ENCODE measurements around the gene KRI1. TPM values are rescaled to one million over a fixed set of nuclear protein-coding genes. Genes with fewer than 3 reads are reported as not detected.
"Not testable (repeated sequence)": the region's sequence is repeated elsewhere in the genome, so short reads cannot be mapped to it uniquely, and the experiment has no call there.

Gene KRI1
- total RNA-seq, 1 donor from 2014 or later = 9.8 TPM

DNA sequence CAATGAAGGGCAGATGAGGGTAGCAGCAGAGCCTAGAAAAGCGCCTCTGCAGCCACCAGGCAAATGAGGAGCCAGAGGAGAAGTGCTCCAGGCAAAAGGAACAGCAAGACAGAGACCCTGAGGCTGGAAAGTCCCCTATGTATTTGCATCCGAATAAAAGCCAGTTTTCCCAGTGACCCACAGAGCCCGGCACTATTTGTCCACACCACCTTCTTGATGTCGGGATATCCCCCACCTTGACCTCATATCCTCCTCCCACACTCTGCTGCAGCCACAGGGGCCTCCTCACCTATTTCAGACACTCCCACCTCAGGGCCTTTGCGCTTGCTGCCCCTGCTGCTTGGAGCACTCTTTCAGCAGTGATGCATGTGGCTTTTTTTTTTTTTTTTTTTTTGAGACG, 15.5 kb downstream of the KRI1 start:
- DNase-seq (ENCODE audit: low read depth, low spot score) = no peak

- DNase-seq (ENCODE audit: low read depth, low spot score) = no peak
Observed at GRCh38 chr19:10549733-10550132, 16.1 kb downstream of the KRI1 start.

GRCh38 chr19:10548746-10549276, 17.0 kb downstream of the KRI1 start:
- no peak for DNase-seq (ENCODE audit: low read depth, low spot score)

- no peak for DNase-seq (ENCODE audit: low read depth, low spot score)
Observed at GRCh38 chr19:10546817-10547216, 19.0 kb downstream of the KRI1 start.

DNA sequence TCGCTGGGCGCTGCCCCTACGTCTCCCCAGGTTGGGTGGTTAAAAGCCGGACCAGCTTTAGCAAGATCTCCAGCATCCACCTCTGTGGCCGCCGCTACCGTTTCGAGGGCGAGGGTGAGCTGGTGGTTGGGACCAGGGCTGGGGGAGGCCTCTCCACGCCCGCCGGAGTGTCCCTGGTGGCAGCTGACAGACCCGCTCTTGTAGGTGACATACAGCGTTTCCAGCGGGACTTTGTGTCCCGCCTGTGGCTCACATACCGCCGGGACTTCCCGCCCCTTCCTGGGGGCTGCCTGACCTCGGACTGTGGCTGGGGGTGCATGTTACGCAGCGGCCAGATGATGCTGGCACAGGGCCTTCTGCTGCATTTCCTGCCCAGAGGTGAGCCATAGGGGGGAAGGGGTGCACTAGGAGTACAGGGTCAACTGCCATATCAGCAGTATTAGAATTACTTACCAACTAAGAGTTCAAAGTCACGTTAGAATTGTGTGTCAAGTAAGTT, 21.0 kb downstream of the KRI1 start:
- no peak for DNase-seq (ENCODE audit: low read depth, low spot score)

DNA sequence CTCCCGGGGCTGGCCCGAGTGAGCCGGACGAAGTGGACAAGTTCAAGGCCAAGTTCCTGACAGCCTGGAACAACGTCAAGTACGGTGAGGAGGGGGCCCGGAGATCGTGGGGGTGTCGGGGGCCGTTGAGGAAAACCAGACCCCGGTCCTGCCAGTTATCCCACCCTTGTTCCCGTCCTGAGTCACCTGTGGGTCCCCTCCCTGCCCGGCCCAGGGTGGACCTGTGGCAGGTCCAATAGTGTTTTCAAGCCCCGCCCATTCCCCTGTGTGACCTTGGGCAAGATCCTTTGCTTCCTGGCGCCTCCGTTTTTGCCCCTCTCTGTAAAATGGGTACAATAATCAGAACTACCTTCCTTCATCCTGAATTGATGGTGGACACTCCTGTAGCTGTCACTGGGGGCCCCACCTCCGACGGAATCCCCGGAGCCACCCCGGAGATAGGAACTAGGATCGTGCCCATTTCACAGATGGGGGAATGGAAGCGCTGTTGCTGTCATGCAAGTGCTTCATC, 21.5 kb downstream of the KRI1 start:
- no peak for DNase-seq (ENCODE audit: low read depth, low spot score)

GRCh38 chr19:10543420-10544241, 22.2 kb downstream of the KRI1 start, which contains the start of gene ATG4D:
Gene ATG4D, plus strand, starts transcription at chr19:10543904. Its CDS starts 187 bp downstream, at chr19:10544091.
- DNase-seq (ENCODE audit: low read depth, low spot score) = no peak

- DNase-seq (ENCODE audit: low read depth, low spot score) = no peak
Observed at GRCh38 chr19:10543059-10543419, 22.8 kb downstream of the KRI1 start.

DNA sequence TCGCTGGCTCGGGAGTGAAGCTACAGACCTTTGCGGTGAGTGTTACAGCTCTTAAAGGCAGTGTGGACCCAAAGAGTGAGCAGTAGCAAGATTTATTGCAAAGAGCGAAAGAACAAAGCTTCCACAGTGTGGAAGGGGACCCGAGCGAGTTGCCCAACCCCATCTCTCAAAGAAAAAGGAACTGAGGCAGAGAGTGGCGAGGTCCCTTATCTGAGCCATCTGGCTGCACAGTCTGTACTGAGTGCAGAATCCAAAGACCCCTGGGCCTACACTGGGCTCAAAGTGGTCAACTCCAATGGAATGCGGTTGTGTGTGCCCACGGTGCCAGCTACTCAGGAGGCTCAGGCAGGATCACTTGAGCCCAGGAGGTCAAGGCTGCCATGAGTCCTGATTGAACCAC, 26.8 kb downstream of the KRI1 start:
- DNase-seq (ENCODE audit: low read depth, low spot score) = not testable (repeated sequence)

DNA sequence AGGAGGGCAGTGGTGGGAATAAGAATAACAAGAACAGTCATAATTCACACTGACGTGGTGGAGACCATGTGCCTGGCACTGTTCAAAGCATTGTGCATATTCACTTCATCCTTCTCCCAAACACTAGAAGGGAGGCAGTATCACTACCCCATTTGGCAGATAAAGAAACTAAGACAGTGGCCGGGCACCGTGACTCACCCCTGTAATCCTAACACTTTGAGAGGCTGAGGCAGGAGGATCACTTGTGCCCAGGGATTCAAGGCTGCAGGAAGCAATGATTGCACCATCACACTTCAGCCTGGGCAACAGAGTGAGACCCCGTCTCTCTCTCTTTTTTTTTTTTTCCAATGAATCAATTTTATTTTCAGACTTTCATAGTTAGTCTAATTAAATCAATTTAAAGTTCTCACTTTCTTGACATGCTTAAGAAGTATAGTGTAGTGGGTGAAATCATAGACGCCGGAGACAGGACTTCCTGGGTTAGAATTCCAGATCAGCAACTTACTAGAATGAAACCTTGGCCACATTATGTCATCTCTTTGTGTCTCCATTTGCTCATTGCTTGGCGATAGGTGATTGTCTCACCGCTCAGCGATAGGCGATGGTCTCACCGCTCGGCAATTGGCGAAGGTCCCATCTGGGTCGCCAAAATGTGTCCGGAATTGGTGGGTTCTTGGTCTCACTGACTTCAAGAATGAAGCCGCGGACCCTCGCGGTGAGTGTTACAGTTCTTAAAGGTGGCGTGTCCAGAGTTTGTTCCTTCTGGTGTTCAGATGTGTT, 27.4 kb downstream of the KRI1 start:
- DNase-seq (ENCODE audit: low read depth, low spot score) = no peak

- no peak for DNase-seq (ENCODE audit: low read depth, low spot score)
Observed at GRCh38 chr19:10537668-10538067, 28.1 kb downstream of the KRI1 start.

- DNase-seq (ENCODE audit: low read depth, low spot score) = no peak
Observed at GRCh38 chr19:10535613-10536012, 30.2 kb downstream of the KRI1 start.

DNA sequence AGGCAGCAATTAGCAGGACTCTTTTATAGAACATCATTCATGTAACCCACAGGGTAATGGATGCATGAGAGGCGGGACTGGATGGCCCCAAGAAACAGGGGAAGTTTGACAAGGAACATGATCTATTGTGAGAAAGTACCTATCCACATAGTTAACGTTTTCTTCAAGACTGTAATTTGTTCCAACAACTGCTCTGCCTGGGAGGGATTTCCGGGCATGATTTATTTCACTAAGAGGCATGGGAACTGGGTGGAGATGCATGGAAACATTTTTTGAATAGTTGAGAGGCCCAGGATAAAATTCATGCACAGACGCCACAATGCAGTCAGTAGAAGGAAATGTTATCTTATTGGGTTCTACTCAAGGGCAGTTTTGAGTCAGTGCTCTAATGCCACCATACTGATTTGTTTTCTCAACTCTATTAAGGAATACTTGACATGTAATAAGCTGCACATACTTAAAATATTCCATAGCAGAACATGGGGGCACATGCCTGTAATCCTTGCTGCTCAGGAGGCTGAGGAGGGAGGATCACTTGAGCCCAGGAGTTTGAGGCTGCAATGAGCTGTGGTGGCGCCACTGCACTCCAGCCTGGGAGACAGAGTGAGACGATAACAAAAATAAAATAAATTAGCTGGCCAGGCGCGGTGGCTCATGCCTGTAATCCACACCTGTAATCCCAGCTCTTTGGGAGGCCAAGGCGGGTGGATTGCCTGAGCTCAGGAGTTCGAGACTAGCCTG, 32.0 kb downstream of the KRI1 start:
- no peak for DNase-seq (ENCODE audit: low read depth, low spot score)

GRCh38 chr19:10532457-10532856, 33.4 kb downstream of the KRI1 start:
- no peak for DNase-seq (ENCODE audit: low read depth, low spot score)

DNA sequence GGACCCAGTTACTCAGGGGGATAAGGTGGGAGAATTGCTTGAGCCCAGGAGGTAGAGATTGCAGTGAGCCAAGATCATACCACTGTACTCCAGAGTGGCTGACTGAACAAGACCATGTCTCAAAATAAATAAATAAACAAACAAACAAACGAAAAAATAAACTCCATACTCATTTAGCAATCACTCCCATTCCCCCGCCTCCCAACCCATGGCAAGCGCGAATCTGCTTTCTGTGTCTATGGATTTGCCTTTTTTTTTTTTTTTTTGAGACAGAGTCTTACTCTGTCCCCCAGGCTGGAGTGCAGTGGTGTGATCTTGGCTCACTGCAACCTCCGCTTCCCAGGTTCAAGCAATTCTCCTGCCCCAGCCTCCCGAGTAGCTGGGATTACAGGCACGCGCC, 38.9 kb downstream of the KRI1 start:
- not testable (repeated sequence) for DNase-seq (ENCODE audit: low read depth, low spot score)

- no peak for DNase-seq (ENCODE audit: low read depth, low spot score)
Observed at GRCh38 chr19:10525636-10526035, 40.2 kb downstream of the KRI1 start.

GRCh38 chr19:10523135-10523636, 42.6 kb downstream of the KRI1 start:
- no peak for DNase-seq (ENCODE audit: low read depth, low spot score)

DNA sequence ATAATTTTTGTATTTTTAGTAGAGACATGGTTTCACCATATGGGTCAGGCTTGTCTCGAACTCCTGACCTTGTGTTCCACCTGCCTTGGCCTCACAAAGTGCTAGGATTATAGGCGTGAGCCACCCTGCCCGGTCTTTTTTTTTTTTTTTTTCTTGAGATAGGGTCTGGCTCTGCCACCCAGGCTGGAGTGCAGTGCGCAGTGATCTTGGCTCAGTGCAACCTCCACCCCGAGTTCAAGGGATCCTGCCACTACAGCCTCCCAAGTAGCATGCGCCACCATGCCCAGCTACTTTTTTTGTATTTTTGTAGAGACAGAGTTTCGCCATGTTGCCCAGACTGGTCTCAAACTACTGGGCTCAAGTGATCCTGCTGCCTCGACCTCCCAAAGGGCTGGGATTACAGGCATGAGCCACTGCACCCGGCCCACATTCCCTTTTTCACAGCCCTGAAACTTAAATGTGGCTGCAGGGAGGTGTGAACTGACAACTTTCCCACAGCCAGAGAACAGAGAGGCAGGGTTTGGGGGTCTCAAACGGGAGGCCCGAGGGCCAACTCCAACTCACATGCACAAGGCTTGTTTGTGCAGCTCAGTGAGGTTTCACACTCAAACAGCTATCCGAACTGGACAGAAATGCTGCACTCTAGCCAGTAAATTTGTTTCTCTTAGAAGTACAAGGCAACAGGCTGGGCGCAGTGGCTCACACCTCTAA, 44.2 kb downstream of the KRI1 start:
- no peak for DNase-seq (ENCODE audit: low read depth, low spot score)

DNA sequence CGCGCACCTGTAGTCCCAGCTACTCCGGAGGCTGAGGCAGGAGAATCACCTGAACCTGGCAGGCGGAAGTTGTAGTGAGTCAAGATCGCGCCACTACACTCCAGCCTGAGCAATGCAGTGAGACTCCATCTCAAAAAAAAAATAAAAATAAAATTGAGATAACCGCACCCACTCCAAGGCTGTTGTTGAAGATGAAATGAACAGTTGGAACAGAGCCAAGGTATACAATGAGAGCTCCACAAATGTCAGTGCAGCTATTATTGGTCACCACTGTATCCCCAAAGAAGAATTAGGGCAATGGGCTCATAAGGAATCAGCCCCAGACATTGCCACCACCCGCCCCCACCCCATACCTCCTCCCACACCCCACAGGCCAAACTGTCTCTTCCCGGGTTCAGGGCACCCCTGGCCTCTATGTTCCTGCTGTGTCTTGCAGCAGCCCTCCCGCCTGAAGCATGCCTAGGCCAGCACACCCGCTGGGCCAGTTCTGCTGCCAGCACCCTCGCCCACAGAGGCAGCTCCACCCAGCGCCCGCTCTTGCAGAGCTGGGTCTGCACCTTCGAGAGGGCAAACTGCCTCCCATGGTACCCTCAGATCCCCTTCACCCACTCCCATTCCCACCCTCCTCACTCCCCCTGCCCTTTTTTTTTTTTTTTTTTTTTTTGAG, 45.0 kb downstream of the KRI1 start:
- DNase-seq (ENCODE audit: low read depth, low spot score) = no peak

- DNase-seq (ENCODE audit: low read depth, low spot score) = no peak
Observed at GRCh38 chr19:10519421-10519820, 46.4 kb downstream of the KRI1 start.
